ENCODE data around the gene LIG1.

The LIG1 gene

DNA sequence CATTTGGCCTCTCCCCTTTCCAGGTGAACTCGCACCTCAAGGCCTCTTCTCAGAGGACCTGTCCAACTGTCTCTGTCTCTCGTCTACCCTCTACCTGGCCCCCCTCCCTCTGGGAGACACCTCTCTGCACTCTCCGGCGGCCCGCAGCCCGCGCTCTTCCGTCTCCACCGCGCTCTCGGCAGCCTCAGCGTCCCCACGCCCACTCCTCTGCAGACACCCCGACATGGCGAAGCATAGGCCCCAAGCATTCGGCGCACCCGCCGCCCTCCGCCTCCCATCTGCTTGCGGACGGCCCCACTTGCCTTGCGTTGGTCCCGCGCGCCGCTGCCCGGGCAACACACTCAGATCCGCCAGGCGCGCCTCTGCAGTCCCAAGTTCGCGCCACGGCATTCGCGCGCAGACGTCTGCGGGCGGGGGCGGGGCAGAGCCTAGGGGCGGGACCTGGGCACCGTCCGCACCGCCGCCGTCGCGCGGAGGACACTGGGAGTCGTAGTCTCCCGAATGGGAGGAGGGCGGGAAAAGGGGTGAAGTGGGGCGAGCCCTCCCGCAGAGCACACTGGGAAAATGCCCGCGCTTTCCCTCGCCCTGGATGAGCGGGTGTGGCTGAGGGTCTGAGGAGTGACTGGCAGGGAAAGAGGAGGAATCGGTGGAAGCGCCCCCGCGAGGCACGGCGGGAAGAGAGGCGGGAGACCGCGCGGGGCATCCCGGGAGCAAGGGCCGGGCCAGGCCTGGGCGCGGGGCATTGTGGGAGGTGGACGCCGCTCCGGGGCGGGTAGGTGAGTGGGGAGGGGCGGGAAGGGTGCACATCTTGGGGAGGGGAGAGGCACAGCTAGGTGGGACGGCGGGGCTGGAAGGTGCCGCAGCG, at the start of gene LIG1, which contains the start of gene ZSWIM9 (continued):
- TF ChIP-seq, protein P1, sequence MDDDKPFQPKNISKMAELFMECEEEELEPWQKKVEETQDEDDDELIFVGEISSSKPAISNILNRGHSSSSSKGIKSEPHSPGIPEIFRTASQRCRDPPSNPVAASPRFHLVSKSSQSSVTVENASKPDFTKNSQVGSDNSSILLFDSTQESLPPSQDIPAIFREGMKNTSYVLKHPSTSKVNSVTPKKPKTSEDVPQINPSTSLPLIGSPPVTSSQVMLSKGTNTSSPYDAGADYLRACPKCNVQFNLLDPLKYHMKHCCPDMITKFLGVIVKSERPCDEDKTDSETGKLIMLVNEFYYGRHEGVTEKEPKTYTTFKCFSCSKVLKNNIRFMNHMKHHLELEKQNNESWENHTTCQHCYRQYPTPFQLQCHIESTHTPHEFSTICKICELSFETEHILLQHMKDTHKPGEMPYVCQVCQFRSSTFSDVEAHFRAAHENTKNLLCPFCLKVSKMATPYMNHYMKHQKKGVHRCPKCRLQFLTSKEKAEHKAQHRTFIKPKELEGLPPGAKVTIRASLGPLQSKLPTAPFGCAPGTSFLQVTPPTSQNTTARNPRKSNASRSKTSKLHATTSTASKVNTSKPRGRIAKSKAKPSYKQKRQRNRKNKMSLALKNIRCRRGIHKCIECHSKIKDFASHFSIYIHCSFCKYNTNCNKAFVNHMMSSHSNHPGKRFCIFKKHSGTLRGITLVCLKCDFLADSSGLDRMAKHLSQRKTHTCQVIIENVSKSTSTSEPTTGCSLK (tag by site-specific recombination; IDR thresholded peaks at IDR 0.05), result no peak
- TF ChIP-seq ZNF140 (tag by site-specific recombination; IDR thresholded peaks at IDR 0.05) (no peak), ZNF670 (tag by site-specific recombination; IDR thresholded peaks at IDR 0.05; ENCODE audit: low read depth) (no peak), ZNF548 (tag by site-specific recombination; IDR thresholded peaks at IDR 0.05) (no peak), ZNF610 (tag by site-specific recombination; IDR thresholded peaks at IDR 0.05; ENCODE audit: borderline replicate concordance) (peak; percentile 52; the same call in 1 of the 2 replicates), HOXD13 (CRISPR knock-in tag; IDR thresholded peaks at IDR 0.05; ENCODE audit: borderline replicate concordance) (peak; percentile 75; the same call in 1 of the 2 replicates), ZNF555 (tag by site-specific recombination; conservative IDR thresholded peaks at IDR 0.05) (no peak), ZNF23 (tag by site-specific recombination; IDR thresholded peaks at IDR 0.05; ENCODE audit: borderline replicate concordance) (no peak), ZFP37 (tag by site-specific recombination; IDR thresholded peaks at IDR 0.05) (0 out of 2 replicates have a peak, but pooled peaks have one; percentile 71), TRIM28 (IDR thresholded peaks at IDR 0.05; ENCODE audit: borderline replicate concordance, low read length) (no peak), ZNF350 (tag by site-specific recombination; IDR thresholded peaks at IDR 0.05) (no peak), ZNF416 (tag by site-specific recombination; IDR thresholded peaks at IDR 0.05) (no peak), ZNF354C (tag by site-specific recombination; IDR thresholded peaks at IDR 0.05; ENCODE audit: borderline replicate concordance, low read depth) (no peak), ZNF510 (tag by site-specific recombination; IDR thresholded peaks at IDR 0.05; ENCODE audit: insufficient replicate concordance) (no peak), PRDM1 (tag by site-specific recombination; IDR thresholded peaks at IDR 0.05) (no peak), KLF1 (tag by site-specific recombination; IDR thresholded peaks at IDR 0.05) (peak; percentile 68)
- TF ChIP-seq, protein P2, sequence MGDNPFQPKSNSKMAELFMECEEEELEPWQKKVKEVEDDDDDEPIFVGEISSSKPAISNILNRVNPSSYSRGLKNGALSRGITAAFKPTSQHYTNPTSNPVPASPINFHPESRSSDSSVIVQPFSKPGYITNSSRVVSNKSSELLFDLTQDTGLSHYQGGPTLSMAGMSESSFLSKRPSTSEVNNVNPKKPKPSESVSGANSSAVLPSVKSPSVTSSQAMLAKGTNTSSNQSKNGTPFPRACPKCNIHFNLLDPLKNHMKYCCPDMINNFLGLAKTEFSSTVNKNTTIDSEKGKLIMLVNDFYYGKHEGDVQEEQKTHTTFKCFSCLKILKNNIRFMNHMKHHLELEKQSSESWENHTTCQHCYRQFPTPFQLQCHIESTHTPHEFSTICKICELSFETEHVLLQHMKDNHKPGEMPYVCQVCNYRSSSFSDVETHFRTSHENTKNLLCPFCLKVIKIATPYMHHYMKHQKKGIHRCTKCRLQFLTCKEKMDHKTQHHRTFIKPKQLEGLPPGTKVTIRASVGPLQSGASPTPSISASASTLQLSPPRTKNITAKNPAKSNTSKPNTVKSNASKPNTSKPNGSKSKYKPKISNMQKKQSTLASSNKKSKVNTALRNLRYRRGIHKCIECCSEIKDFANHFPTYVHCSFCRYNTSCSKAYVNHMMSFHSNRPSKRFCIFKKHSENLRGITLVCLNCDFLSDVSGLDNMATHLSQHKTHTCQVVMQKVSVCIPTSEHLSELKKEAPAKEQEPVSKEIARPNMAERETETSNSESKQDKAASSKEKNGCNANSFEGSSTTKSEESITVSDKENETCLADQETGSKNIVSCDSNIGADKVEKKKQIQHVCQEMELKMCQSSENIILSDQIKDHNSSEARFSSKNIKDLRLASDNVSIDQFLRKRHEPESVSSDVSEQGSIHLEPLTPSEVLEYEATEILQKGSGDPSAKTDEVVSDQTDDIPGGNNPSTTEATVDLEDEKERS (tag by site-specific recombination; IDR thresholded peaks at IDR 0.05), result 0 out of 2 replicates have a peak, but pooled peaks have one; percentile 13
- TF ChIP-seq, protein P3, sequence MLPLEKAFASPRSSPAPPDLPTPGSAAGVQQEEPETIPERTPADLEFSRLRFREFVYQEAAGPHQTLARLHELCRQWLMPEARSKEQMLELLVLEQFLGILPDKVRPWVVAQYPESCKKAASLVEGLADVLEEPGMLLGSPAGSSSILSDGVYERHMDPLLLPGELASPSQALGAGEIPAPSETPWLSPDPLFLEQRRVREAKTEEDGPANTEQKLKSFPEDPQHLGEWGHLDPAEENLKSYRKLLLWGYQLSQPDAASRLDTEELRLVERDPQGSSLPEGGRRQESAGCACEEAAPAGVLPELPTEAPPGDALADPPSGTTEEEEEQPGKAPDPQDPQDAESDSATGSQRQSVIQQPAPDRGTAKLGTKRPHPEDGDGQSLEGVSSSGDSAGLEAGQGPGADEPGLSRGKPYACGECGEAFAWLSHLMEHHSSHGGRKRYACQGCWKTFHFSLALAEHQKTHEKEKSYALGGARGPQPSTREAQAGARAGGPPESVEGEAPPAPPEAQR (tag by site-specific recombination; IDR thresholded peaks at IDR 0.05), result no peak; the same call in 1 of the 2 replicates
- TF ChIP-seq, protein P4, sequence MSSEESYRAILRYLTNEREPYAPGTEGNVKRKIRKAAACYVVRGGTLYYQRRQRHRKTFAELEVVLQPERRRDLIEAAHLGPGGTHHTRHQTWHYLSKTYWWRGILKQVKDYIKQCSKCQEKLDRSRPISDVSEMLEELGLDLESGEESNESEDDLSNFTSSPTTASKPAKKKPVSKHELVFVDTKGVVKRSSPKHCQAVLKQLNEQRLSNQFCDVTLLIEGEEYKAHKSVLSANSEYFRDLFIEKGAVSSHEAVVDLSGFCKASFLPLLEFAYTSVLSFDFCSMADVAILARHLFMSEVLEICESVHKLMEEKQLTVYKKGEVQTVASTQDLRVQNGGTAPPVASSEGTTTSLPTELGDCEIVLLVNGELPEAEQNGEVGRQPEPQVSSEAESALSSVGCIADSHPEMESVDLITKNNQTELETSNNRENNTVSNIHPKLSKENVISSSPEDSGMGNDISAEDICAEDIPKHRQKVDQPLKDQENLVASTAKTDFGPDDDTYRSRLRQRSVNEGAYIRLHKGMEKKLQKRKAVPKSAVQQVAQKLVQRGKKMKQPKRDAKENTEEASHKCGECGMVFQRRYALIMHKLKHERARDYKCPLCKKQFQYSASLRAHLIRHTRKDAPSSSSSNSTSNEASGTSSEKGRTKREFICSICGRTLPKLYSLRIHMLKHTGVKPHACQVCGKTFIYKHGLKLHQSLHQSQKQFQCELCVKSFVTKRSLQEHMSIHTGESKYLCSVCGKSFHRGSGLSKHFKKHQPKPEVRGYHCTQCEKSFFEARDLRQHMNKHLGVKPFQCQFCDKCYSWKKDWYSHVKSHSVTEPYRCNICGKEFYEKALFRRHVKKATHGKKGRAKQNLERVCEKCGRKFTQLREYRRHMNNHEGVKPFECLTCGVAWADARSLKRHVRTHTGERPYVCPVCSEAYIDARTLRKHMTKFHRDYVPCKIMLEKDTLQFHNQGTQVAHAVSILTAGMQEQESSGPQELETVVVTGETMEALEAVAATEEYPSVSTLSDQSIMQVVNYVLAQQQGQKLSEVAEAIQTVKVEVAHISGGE (tag by site-specific recombination; conservative IDR thresholded peaks at IDR 0.05; ENCODE audit: low read depth), result peak; percentile 49
- TF ChIP-seq, protein P5, sequence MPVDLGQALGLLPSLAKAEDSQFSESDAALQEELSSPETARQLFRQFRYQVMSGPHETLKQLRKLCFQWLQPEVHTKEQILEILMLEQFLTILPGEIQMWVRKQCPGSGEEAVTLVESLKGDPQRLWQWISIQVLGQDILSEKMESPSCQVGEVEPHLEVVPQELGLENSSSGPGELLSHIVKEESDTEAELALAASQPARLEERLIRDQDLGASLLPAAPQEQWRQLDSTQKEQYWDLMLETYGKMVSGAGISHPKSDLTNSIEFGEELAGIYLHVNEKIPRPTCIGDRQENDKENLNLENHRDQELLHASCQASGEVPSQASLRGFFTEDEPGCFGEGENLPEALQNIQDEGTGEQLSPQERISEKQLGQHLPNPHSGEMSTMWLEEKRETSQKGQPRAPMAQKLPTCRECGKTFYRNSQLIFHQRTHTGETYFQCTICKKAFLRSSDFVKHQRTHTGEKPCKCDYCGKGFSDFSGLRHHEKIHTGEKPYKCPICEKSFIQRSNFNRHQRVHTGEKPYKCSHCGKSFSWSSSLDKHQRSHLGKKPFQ (tag by site-specific recombination; IDR thresholded peaks at IDR 0.05), result no peak
- TF ChIP-seq, protein P6, sequence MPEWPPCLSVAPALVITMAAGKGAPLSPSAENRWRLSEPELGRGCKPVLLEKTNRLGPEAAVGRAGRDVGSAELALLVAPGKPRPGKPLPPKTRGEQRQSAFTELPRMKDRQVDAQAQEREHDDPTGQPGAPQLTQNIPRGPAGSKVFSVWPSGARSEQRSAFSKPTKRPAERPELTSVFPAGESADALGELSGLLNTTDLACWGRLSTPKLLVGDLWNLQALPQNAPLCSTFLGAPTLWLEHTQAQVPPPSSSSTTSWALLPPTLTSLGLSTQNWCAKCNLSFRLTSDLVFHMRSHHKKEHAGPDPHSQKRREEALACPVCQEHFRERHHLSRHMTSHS (tag by site-specific recombination; IDR thresholded peaks at IDR 0.05), result no peak
- TF ChIP-seq, protein P7, sequence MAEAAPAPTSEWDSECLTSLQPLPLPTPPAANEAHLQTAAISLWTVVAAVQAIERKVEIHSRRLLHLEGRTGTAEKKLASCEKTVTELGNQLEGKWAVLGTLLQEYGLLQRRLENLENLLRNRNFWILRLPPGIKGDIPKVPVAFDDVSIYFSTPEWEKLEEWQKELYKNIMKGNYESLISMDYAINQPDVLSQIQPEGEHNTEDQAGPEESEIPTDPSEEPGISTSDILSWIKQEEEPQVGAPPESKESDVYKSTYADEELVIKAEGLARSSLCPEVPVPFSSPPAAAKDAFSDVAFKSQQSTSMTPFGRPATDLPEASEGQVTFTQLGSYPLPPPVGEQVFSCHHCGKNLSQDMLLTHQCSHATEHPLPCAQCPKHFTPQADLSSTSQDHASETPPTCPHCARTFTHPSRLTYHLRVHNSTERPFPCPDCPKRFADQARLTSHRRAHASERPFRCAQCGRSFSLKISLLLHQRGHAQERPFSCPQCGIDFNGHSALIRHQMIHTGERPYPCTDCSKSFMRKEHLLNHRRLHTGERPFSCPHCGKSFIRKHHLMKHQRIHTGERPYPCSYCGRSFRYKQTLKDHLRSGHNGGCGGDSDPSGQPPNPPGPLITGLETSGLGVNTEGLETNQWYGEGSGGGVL (tag by site-specific recombination; IDR thresholded peaks at IDR 0.05), result no peak
